Measurements from ENCODE around the gene PSRC1.

Gene PSRC1

DNA sequence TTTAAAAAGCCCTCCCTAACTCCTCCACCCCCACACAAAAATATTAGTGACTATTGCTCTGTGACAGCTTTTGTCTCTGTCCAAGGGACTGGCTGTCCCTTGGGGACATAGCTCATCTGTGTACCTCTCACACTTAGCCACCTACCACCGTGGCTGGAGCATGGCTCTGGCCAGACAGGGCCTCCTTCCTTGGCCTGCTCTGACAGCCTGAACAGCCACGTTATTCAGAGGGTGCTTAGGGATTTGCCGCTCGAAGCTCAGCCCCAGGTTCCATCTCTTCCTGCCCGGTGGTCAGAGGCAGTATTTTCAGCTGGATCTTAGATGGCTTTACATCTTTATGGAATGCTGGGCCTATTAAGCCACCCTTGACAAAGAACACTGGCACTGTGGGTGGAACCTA, 39.7 kb downstream of the PSRC1 start:
- DNase-seq, result no peak

DNA sequence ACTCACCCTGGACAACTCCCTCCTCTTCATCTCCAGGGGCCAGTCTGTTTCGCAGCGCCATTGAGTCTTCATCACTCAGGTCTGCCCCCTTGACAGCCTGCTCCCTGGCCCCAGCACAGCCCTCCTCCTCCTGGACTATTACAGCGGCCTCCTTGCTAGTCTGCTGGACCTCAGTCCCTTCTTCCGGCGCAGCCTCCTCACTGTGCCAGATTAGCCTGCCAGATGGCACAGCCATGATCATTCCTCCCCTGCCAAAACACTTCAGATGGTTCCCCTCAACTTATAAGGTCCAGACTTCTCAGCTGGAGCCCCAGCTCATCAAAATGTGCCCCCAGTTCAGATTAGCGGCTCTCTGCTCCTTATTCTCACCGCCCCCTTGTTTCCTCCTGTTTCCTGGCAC, 40.6 kb downstream of the PSRC1 start:
- DNase-seq, result no peak

DNA sequence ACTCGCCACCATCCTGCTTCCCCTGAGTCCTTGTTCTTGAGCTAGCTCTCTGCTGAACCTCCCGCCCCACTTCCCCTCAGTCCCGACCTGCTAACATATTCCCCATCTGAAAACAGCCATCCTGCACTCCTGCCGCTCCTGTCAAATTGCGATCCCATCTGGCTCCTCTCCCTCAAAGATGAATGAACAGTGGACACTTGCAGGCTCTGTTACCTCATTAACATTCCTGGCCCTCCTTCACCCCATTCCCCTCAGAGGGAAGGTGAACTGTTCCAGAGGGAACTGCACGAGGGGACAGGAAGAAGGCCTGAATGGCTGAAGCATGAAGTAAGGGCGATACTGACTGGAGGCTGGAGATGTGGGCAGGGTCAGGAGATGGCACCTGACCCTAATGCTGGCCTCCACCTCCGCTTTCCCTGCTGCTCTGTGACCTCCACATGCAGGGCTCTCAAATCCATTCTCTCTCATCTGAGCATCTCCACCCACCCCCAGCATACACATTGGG, 41.1 kb downstream of the PSRC1 start:
- no peak for DNase-seq

DNA sequence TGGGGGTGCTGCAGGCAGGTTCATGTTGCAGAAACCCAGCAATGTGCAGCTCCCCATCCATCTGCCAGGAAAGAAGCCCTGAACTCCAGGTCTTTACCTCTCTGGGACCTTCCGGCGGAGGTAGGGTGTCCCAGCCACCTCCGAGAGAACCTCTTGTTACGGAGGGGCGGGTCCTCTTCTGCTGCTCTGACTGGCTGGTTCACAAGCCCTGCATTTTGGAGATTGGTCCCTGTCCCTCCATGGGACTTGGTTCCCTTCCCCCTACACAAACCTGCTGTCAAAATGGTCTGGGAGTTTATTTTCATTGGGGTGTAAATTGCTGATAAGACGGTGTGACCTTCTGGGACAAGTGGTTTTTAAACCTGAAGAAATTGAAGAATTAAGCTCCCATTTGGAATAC, 41.6 kb downstream of the PSRC1 start:
- DNase-seq, result no peak

DNA sequence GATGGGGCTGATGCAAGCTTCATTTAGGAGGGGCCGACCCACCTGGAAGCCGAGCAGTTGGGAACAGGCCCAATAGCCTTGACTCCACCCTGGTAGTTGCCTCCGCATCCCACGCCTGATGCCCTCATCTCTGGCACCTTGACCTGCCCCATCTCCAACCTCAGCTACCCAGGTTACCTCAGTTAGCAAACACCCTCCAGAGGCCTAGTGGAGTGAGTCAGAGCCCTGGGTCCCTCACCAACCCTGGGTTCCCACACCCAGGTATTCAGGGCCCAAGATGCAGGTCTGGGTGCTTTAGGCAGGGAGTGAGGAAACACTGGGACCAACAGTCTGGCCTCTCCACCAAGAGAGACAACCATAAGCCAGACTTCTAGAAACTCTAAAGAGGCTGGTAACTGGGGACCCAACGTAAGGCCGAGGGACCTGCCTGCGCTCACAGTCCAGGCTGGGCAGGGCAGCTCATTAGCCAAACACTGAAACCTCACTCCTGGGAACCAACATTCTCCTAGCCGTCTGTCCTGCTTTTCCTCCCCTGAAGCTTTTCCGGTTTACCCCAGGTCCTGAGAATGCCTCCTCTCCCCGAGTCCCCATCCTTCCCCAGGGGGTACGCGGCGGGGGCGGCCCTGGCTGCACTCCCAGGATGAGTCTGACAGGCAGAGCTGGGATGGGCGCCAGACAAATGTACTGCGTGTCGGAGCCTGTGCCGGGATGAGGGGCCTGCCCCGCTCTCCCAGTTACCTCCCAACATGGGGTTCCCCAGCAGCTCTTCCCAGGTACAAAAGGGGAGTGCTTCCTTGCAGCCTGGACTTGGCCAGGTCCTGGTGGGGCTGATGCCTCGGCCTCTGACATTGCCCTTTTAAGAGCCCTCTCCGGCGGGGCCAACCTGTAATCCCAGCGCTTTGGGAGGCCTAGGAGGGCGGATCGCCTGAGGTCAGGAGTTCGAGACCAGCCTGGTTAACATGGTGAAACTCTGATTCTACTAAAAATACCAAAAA, 42.5 kb downstream of the PSRC1 start:
- peak in 1 of 2 donors; percentile 5 for DNase-seq

DNA sequence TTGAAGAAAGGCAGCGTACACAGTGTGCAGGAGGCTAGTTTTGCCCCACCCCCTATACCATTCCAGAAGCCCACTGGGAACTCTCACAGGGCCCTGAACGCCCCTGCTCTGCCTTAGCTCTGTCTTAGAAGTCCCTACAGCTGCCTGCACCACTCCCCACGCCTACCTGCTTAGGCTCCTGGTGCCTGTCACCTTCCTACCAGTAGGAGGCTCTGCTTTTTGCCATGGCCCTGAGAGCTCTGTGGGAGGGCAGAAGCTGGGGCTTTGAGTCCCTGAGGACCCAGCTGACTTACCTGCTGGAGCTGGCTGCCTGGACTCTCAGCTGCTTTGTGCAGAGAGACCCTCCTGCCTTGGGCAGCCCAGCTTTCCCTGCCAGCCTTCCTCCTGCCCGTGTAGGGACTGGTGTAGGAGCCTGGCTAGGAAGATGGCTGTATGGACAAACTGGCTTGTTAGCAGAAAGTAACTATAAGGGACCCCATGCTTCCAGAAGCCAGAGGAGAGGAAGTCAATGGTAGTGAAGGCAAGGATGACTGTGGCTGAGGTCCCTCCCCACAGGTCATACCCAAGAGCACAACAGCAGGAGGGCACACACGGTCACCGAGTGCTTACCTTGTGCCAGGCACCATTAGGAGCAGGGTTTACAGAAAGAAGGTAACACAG, 43.4 kb downstream of the PSRC1 start:
- DNase-seq, result peak in 1 of 2 donors; percentile 21

DNA sequence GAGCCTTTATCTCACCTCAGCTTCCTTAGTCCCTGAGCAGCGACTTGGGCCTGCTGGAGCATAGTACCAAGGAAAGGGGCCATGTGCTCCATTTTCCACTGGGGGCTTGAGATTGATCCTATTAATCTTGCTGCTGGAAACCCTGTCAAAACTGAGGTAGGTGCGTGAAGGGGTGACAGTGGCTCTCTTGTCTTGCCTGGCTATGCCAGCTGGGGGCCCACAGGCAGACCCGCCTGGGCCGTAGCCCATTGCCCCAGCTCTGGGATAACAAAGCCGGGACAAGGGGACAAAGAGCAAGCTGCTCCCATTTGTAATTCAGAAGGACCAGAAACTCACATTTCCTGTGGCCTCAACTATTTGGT, 43.9 kb downstream of the PSRC1 start:
- DNase-seq, result no peak

DNA sequence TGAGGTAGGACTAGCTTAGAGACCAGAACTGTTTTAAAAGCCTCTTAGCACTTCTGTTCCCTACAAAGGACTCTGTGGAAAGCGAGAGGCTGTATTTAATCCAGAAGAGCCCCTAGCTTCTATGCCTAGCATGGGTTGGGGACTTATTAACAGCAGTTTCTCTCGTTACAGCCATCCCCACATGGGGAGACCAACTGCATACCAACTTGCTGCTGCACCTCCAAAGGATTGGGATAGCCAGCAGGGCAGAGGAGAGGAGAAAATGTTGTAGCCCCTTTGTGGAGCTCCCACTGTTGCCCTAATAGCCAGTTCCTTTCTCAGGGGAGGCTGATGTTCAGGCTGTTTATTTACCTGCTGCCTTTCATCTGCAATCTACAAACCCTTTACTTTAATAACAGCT, 44.6 kb downstream of the PSRC1 start:
- DNase-seq, result no peak

DNA sequence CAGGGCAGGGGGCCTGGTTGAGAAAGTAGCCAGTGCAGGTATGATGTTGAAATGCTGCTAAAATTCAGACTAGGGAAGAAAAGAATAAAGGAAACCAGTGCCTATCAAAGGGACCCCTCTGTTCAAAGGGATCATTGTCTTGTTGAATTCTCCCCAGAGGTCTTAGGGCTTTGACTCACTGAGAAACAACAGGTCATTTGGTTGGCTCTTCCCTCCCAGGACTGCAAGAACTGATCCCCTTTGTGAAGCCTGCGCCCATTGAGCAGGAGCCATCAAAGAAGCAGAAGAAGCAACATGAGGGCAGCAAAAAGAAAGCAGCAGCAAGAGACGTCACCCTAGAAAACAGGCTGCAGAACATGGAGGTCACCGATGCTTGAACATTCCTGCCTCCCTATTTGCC, 45.4 kb downstream of the PSRC1 start:
- no peak for DNase-seq

DNA sequence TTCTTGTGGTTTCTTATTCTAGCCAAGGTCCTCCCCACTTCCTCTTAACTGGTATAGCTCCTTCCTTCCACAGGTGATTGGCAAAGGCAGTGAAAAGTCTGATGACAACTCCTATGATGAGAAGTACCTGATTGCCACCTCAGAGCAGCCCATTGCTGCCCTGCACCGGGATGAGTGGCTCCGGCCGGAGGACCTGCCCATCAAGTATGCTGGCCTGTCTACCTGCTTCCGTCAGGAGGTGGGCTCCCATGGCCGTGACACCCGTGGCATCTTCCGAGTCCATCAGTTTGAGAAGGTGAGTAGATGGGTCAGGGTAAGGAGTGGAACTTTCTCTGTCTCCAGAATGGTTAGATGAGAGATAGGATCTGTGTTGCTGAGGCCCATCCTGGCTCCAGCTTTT, 47.8 kb downstream of the PSRC1 start:
- no peak for DNase-seq

DNA sequence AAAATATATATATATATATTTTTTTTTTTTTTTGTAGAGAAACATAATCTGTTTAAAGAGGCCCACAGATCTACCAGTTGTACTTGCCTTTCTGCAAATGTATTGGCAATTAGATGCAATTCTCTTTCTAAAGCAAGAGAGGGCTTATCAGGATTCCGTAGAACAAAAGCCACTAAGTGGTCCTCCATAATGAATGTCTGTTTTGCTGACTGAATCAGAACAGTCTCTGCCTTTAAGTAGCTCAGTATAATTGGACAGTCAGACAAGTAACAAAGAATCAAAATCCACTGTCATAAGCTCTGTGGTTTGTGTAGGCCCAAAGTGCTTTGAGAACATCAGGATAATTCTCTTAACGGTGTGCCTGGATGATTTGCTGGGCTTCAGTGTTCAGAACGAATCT, 51.9 kb downstream of the PSRC1 start:
- DNase-seq, result no peak
